OCI-LY3 (cell line): ENCODE measurements around the gene XRCC6.
"Not testable (repeated sequence)": the region's sequence is repeated elsewhere in the genome, so short reads cannot be mapped to it uniquely, and the experiment has no call there.

Experiments
- H2AFZ ChIP-seq: fragments of 200-600, 300-600 bp; shearing (Covaris generic); 2 replicates; pipeline ENCODE4 v1.6.0; 2014; ENCODE audit warnings: antibody characterized with exemption, low read depth, low read length
- H3K27ac ChIP-seq: fragments of 200-600, 300-600 bp; sonication (generic); 2 replicates; pipeline ENCODE4 v1.5.1; 2014; ENCODE audit warnings: mild to moderate bottlenecking, low read length, moderate library complexity, mixed read lengths
- H3K27me3 ChIP-seq: fragments of 200-600, 300-600 bp; sonication (generic); 2 replicates; pipeline ENCODE4 v1.6.1; 2014; ENCODE audit warnings: low read depth, low read length, mixed read lengths
- H3K36me3 ChIP-seq: fragments of 200-600, 300-600 bp; sonication (generic); replicated peaks from 2 replicates; pipeline ENCODE3; 2014; ENCODE audit warnings: low read depth, low read length, mixed read lengths
- H3K4me1 ChIP-seq: fragments of 300-600, 200-600 bp; sonication (generic); 2 replicates; pipeline ENCODE4 v1.6.1; 2014; ENCODE audit warnings: low read length, mixed read lengths
- H3K4me2 ChIP-seq: fragments of 200-600, 300-600 bp; sonication (generic); 2 replicates; pipeline ENCODE4 v1.6.1; 2014; ENCODE audit warnings: low read length, mixed read lengths
- H3K4me3 ChIP-seq: fragments of 300-600, 200-600 bp; sonication (generic); 2 replicates; pipeline ENCODE4 v1.5.1; 2014; ENCODE audit warnings: antibody characterized with exemption, mild to moderate bottlenecking, low read length, moderate library complexity
- H3K79me2 ChIP-seq: fragments of 300-600, 200-600 bp; shearing (Covaris generic); 2 replicates; pipeline ENCODE4 v1.6.1; 2014; ENCODE audit warnings: mild to moderate bottlenecking, low read length, mixed read lengths
- H3K9ac ChIP-seq: fragments of 300-600, 200-600 bp; shearing (Covaris generic); 2 replicates; pipeline ENCODE4 v1.6.0; 2014; ENCODE audit warnings: mild to moderate bottlenecking, low read length, moderate library complexity
- H3K9me3 ChIP-seq: fragments of 200-600, 300-600 bp; shearing (Covaris generic); 2 replicates; pipeline ENCODE4 v1.6.1; 2014; ENCODE audit warnings: low read length, mixed read lengths; ENCODE audit not compliant: insufficient read depth
- H4K20me1 ChIP-seq: fragments of 200-600, 300-600 bp; sonication (generic); 2 replicates; pipeline ENCODE4 v1.6.1; 2016; ENCODE audit warnings: low read length, mixed read lengths; ENCODE audit not compliant: insufficient read depth
- CTCF ChIP-seq: fragments of 200-600, 300-600 bp; sonication (generic); IDR thresholded peaks from 2 replicates; pipeline ENCODE4 v1.5.1; 2014; ENCODE audit warnings: antibody characterized with exemption, low read length, low read depth
- EZH2phosphoT487 ChIP-seq: fragments of 200-600 bp; shearing (Covaris generic); IDR thresholded peaks from 2 replicates; pipeline ENCODE4 v1.6.1; 2018; ENCODE audit warnings: antibody characterized with exemption, mixed run types, low read depth

The XRCC6 gene

GRCh38 chr22:41584881-41585280, 36.2 kb upstream of the XRCC6 start:
- H3K9ac ChIP-seq, result no peak overlapping the region
- no peaks in the 10 kb centered on the region for H3K27me3 ChIP-seq
- H3K4me2 ChIP-seq, result no peak overlapping the region
- TF ChIP-seq EZH2phosphoT487 (no peak), CTCF (no peak)
- H3K4me3 ChIP-seq, result no peak overlapping the region
- H3K9me3 ChIP-seq, result no peaks in the 10 kb centered on the region
- no peaks in the 10 kb centered on the region for H3K79me2 ChIP-seq
- H3K4me1 ChIP-seq, result peaks cover 28% of the 10 kb centered on the region
- no peak overlapping the region for H3K27ac ChIP-seq
- no peaks in the 10 kb centered on the region for H3K36me3 ChIP-seq
- H4K20me1 ChIP-seq, result no peaks in the 10 kb centered on the region
- H2AFZ ChIP-seq, result no peak overlapping the region

GRCh38 chr22:41585898-41586297, 35.2 kb upstream of the XRCC6 start:
- Histone ChIP-seq H3K27ac (no peak overlapping the region), H2AFZ (no peak overlapping the region), H3K79me2 (no peaks in the 10 kb centered on the region), H3K4me3 (no peak overlapping the region), H3K36me3 (no peaks in the 10 kb centered on the region), H4K20me1 (no peaks in the 10 kb centered on the region), H3K4me2 (no peak overlapping the region), H3K9me3 (no peaks in the 10 kb centered on the region), H3K4me1 (peaks cover 22% of the 10 kb centered on the region), H3K9ac (no peak overlapping the region), H3K27me3 (no peaks in the 10 kb centered on the region)
- TF ChIP-seq CTCF (no peak), EZH2phosphoT487 (no peak)

GRCh38 chr22:41587347-41587723, 33.8 kb upstream of the XRCC6 start:
- TF ChIP-seq CTCF (no peak), EZH2phosphoT487 (no peak)
- Histone ChIP-seq H3K9me3 (no peaks in the 10 kb centered on the region), H2AFZ (no peak overlapping the region), H3K4me1 (peaks cover 13% of the 10 kb centered on the region), H3K9ac (no peak overlapping the region), H3K79me2 (no peaks in the 10 kb centered on the region), H4K20me1 (no peaks in the 10 kb centered on the region), H3K36me3 (no peaks in the 10 kb centered on the region), H3K4me3 (no peak overlapping the region), H3K27ac (no peak overlapping the region), H3K27me3 (no peaks in the 10 kb centered on the region), H3K4me2 (no peak overlapping the region)

- H3K36me3 ChIP-seq, result no peaks in the 10 kb centered on the region
- no peaks in the 10 kb centered on the region for H3K9me3 ChIP-seq
- H2AFZ ChIP-seq, result peak within 1 kb of the TSS; percentile 73; the same call in 1 of the 2 replicates
- no peak within 1 kb of the TSS for H3K27ac ChIP-seq
- no peaks in the 10 kb centered on the region for H3K79me2 ChIP-seq
- H4K20me1 ChIP-seq, result no peaks in the 10 kb centered on the region
- peaks cover 7% of the 10 kb centered on the region; the same call in 1 of the 2 replicates for H3K4me1 ChIP-seq
- H3K4me3 ChIP-seq, result peak within 1 kb of the TSS; percentile 90
- peak within 1 kb of the TSS; percentile 76 for H3K9ac ChIP-seq
- no peak for TF ChIP-seq EZH2phosphoT487
- TF ChIP-seq CTCF, result no peak
- no peaks in the 10 kb centered on the region for H3K27me3 ChIP-seq
- peak within 1 kb of the TSS; percentile 85 for H3K4me2 ChIP-seq
Observed at GRCh38 chr22:41589391-41590241, 31.5 kb upstream of the XRCC6 start, which contains the start of gene PMM1. Gene PMM1 (minus strand): TSS chr22:41589840. CDS start chr22:41589805, 35 bp downstream.

- not testable (repeated sequence) for H4K20me1 ChIP-seq, H3K4me1 ChIP-seq, H3K4me2 ChIP-seq, H3K36me3 ChIP-seq, H3K9ac ChIP-seq, H3K27me3 ChIP-seq, H2AFZ ChIP-seq, H3K79me2 ChIP-seq, H3K27ac ChIP-seq, H3K9me3 ChIP-seq, H3K4me3 ChIP-seq
Observed at GRCh38 chr22:41593336-41593960, 27.6 kb upstream of the XRCC6 start.
